22Rv1 (cell line): Measurements from ENCODE around the gene QSOX2.

Source experiments
- CTCF ChIP-seq: fragments of 450-650 bp; IDR thresholded peaks from 2 replicates; pipeline ENCODE4 v1.5.1; 2017; ENCODE audit warnings: mild to moderate bottlenecking
- ZFX ChIP-seq: fragments of 450-650 bp; IDR thresholded peaks from 2 replicates; pipeline ENCODE4 v1.6.1; 2017; ENCODE audit warnings: antibody characterized with exemption, borderline replicate concordance

GRCh38 chr9:136233868-136234267 is 11.7 kb downstream of the QSOX2 start:
- TF ChIP-seq CTCF (no peak), ZFX (no peak)
